H9 (cell line): ENCODE measurements around the gene CFAP299. TPM values are rescaled to one million over a fixed set of nuclear protein-coding genes. Genes with fewer than 3 reads are reported as not detected.

Experiments
- DNase-seq: peaks from one replicate; pipeline ENCODE4 v3.0.0-alpha.2; 2017
- H2AFZ ChIP-seq: one replicate; pipeline ENCODE4 v1.6.1; 2013; ENCODE audit warnings: mild to moderate bottlenecking, low read length, control low read depth, moderate library complexity
- H2AK5ac ChIP-seq: 2 replicates; pipeline ENCODE4 v1.6.1; 2013; ENCODE audit warnings: low read length, control low read depth, mixed read lengths; ENCODE audit not compliant: insufficient read length
- H2BK120ac ChIP-seq: one replicate; pipeline ENCODE4 v1.6.1; 2013; ENCODE audit warnings: low read depth, mild to moderate bottlenecking, low read length, control low read depth, inconsistent platforms; ENCODE audit not compliant: poor library complexity, severe bottlenecking
- H2BK12ac ChIP-seq: 2 replicates; pipeline ENCODE4 v1.6.1; 2013; ENCODE audit warnings: low read length, control low read depth, mixed read lengths, low read depth; ENCODE audit not compliant: insufficient read length
- H2BK15ac ChIP-seq: 2 replicates; pipeline ENCODE4 v1.6.1; 2013; ENCODE audit warnings: low read depth, low read length, control low read depth
- H2BK20ac ChIP-seq: one replicate; pipeline ENCODE4 v1.6.1; 2013; ENCODE audit warnings: low read depth, mild to moderate bottlenecking, low read length, control low read depth, inconsistent platforms; ENCODE audit not compliant: poor library complexity, severe bottlenecking
- H2BK5ac ChIP-seq: 2 replicates; pipeline ENCODE4 v1.6.1; 2013; ENCODE audit warnings: low read length, control low read depth, mixed read lengths; ENCODE audit not compliant: insufficient read length
- H3K14ac ChIP-seq: 2 replicates; pipeline ENCODE4 v1.6.1; 2013; ENCODE audit warnings: low read length, control low read depth; ENCODE audit not compliant: insufficient read depth
- H3K18ac ChIP-seq: 2 replicates; pipeline ENCODE4 v1.6.1; 2013; ENCODE audit warnings: low read depth, mild to moderate bottlenecking, mixed read lengths, low read length, control low read depth; ENCODE audit not compliant: insufficient read length
- H3K23ac ChIP-seq: 2 replicates; pipeline ENCODE4 v1.6.1; 2013; ENCODE audit warnings: low read length, control low read depth, mixed read lengths, low read depth; ENCODE audit not compliant: insufficient read length
- H3K23me2 ChIP-seq: 2 replicates; pipeline ENCODE4 v1.6.1; 2013; ENCODE audit warnings: low read depth, mild to moderate bottlenecking, mixed read lengths, low read length, control low read depth; ENCODE audit not compliant: insufficient read length, poor library complexity, severe bottlenecking
- H3K27ac ChIP-seq: 2 replicates; pipeline ENCODE4 v1.5.1; 2013; ENCODE audit warnings: low read length, control low read depth, mixed read lengths, low read depth; ENCODE audit not compliant: insufficient read length
- H3K27me3 ChIP-seq: 2 replicates; pipeline ENCODE4 v1.6.1; 2013; ENCODE audit warnings: low read length, control low read depth, inconsistent platforms; ENCODE audit not compliant: insufficient read depth
- H3K4ac ChIP-seq: 2 replicates; pipeline ENCODE4 v1.6.1; 2013; ENCODE audit warnings: low read depth, mild to moderate bottlenecking, control low read depth, inconsistent platforms, low read length, moderate library complexity
- H3K4me1 ChIP-seq: 2 replicates; pipeline ENCODE4 v1.6.1; 2013; ENCODE audit warnings: low read length, control low read depth, inconsistent platforms; ENCODE audit not compliant: insufficient read depth
- H3K4me2 ChIP-seq: 2 replicates; pipeline ENCODE4 v1.6.1; 2013; ENCODE audit warnings: low read length, control low read depth, mixed read lengths; ENCODE audit not compliant: insufficient read length, insufficient read depth
- H3K56ac ChIP-seq: 2 replicates; pipeline ENCODE4 v1.6.1; 2013; ENCODE audit warnings: low read depth, mild to moderate bottlenecking, mixed read lengths, low read length, control low read depth; ENCODE audit not compliant: insufficient read length
- H3K79me1 ChIP-seq: 2 replicates; pipeline ENCODE4 v1.6.1; 2013; ENCODE audit warnings: low read depth, mild to moderate bottlenecking, moderate library complexity, low read length, control low read depth, inconsistent platforms; ENCODE audit not compliant: insufficient read depth, poor library complexity, severe bottlenecking
- H3K79me2 ChIP-seq: 2 replicates; pipeline ENCODE4 v1.6.1; 2013; ENCODE audit warnings: low read length, control low read depth, inconsistent platforms; ENCODE audit not compliant: insufficient read depth
- H3K9ac ChIP-seq: 2 replicates; pipeline ENCODE4 v1.6.1; 2013; ENCODE audit warnings: low read length, control low read depth, mixed read lengths; ENCODE audit not compliant: insufficient read length; ENCODE audit errors: extremely low read depth
- H3K9me3 ChIP-seq: one replicate; pipeline ENCODE4 v1.6.1; 2013; ENCODE audit warnings: low read depth, low read length, inconsistent platforms; ENCODE audit not compliant: control insufficient read depth
- H3T11ph ChIP-seq: one replicate; pipeline ENCODE4 v1.6.1; 2013; ENCODE audit warnings: mild to moderate bottlenecking, low read length, control low read depth, inconsistent platforms
- H4K20me1 ChIP-seq: one replicate; pipeline ENCODE4 v1.6.1; 2013; ENCODE audit not compliant: control insufficient read depth, insufficient read length, insufficient read depth
- H4K5ac ChIP-seq: 2 replicates; pipeline ENCODE4 v1.6.1; 2013; ENCODE audit warnings: low read depth, mild to moderate bottlenecking, mixed read lengths, low read length, control low read depth; ENCODE audit not compliant: insufficient read length
- H4K8ac ChIP-seq: replicated peaks from 2 replicates; pipeline ENCODE4 v1.6.1; 2013; ENCODE audit warnings: low read length, control low read depth, mixed read lengths, low read depth; ENCODE audit not compliant: insufficient read length
- H4K91ac ChIP-seq: 2 replicates; pipeline ENCODE4 v1.6.1; 2013; ENCODE audit warnings: low read depth, mild to moderate bottlenecking, moderate library complexity, mixed read lengths, low read length, control low read depth; ENCODE audit not compliant: insufficient read length
- H3K27ac Mint-ChIP-seq, 3 experiments: 2 replicates in 2 of 3; 3 replicates in 1 of 3; pipeline ENCODE4 v1.8.0; 2020 to 2021; ENCODE audit warnings: mixed read lengths in 3 of 3, mild to moderate bottlenecking in 1 of 3, moderate library complexity in 1 of 3
- H3K27me3 Mint-ChIP-seq: 2 replicates; pipeline ENCODE4 v1.8.0; 2021; ENCODE audit warnings: low read depth, mild to moderate bottlenecking, moderate library complexity, mixed read lengths
- H3K36me3 Mint-ChIP-seq, 3 experiments: 2 replicates in 2 of 3; 3 replicates in 1 of 3; pipeline ENCODE4 v1.8.0; 2020 to 2021; ENCODE audit warnings: low read depth in 3 of 3, mixed read lengths in 3 of 3; ENCODE audit not compliant: insufficient read depth in 1 of 3
- H3K4me1 Mint-ChIP-seq, 2 experiments: 2 replicates each; pipeline ENCODE4 v1.8.0; 2020; ENCODE audit warnings: mixed read lengths in 2 of 2
- H3K4me3 Mint-ChIP-seq, 2 experiments: 2 replicates in 1 of 2; 3 replicates in 1 of 2; pipeline ENCODE4 v1.8.0; 2020 to 2021; ENCODE audit warnings: mild to moderate bottlenecking in 2 of 2, mixed read lengths in 2 of 2, moderate library complexity in 1 of 2
- H3K9me3 Mint-ChIP-seq, 2 experiments: 2 replicates in 1 of 2; 3 replicates in 1 of 2; pipeline ENCODE4 v1.8.0; 2020; ENCODE audit warnings: mild to moderate bottlenecking in 2 of 2, mixed read lengths in 2 of 2, moderate library complexity in 1 of 2
- CTCF ChIP-seq: fragments of 200-600 bp; sonication (generic); conservative IDR thresholded peaks from 3 replicates; pipeline ENCODE4 v1.8.0; 2021; ENCODE audit warnings: antibody characterized with exemption, mild to moderate bottlenecking
- WGBS: extraction: QIAGEN DNeasy Blood & Tissue Kit; methylation state at CpG from one replicate; pipeline ENCODE4 v1.1.7; 2013; ENCODE audit warnings: missing lambda C conversion rate, low lambda C conversion rate, mixed read lengths; ENCODE audit not compliant: insufficient read length; ENCODE audit errors: extremely low coverage; 5-methylcytosine and 5-hydroxymethylcytosine counted together
- total RNA-seq: library from RNA; stranded (reverse); gene quantifications from 2 replicates; pipeline ENCODE4 v1.2.1, GENCODE V29; 2021

CFAP299 gene
- total RNA-seq, 1 experiment from 2014 or later, result not detected

GRCh38 chr4:80500613-80501012 lies 165.1 kb downstream of the CFAP299 start:
- no peak overlapping the region for H4K91ac ChIP-seq
- Mint-ChIP-seq H3K9me3 (peaks cover 27 to 28% of the 10 kb centered on the region in 2 experiments), H3K4me1 (peaks cover 9% of the 10 kb centered on the region in 2 experiments), H3K27me3 (0 out of 2 replicates have a peak, but pooled peaks cover 1% of the 10 kb centered on the region), H3K36me3 (peaks cover 19 to 26% (median 22%) of the 10 kb centered on the region in 3 experiments), H3K4me3 (no peak overlapping the region), H3K27ac (no peak overlapping the region)
- no peaks in the 10 kb centered on the region for H4K20me1 ChIP-seq
- H3K79me1 ChIP-seq, result no peaks in the 10 kb centered on the region
- DNase-seq, result no peak
- H3K4me1 ChIP-seq, result no peaks in the 10 kb centered on the region
- no peak overlapping the region for H3K56ac ChIP-seq
- H3K4me2 ChIP-seq, result no peak overlapping the region
- H3K9me3 ChIP-seq, result peaks cover 10% of the 10 kb centered on the region
- H3K23me2 ChIP-seq, result no peaks in the 10 kb centered on the region
- H3K27me3 ChIP-seq, result no peaks in the 10 kb centered on the region
- no peak overlapping the region for H2BK15ac ChIP-seq
- no peak overlapping the region for H2AFZ ChIP-seq
- no peak overlapping the region for H2BK20ac ChIP-seq
- H3K4ac ChIP-seq, result no peak overlapping the region
- no peak overlapping the region for H2BK12ac ChIP-seq
- TF ChIP-seq CTCF, result no peak
- no peak overlapping the region for H3K14ac ChIP-seq
- no peak overlapping the region for H2BK5ac ChIP-seq
- H3K23ac ChIP-seq, result no peak overlapping the region
- H3T11ph ChIP-seq, result no peak overlapping the region
- no peak overlapping the region for H3K9ac ChIP-seq
- H4K5ac ChIP-seq, result no peak overlapping the region
- no peak overlapping the region for H4K8ac ChIP-seq
- H3K79me2 ChIP-seq, result no peaks in the 10 kb centered on the region
- H2BK120ac ChIP-seq, result no peak overlapping the region
- no CpG with 5 or more reads among the region's 4 CpGs for WGBS
- no peak overlapping the region for H2AK5ac ChIP-seq
- no peak overlapping the region for H3K27ac ChIP-seq
- H3K18ac ChIP-seq, result no peak overlapping the region
